H1 (cell line): ENCODE measurements around the gene MARK3. TPM values are rescaled to one million over a fixed set of nuclear protein-coding genes. Genes with fewer than 3 reads are reported as not detected.

ENCODE experiments used
- CTCF ChIA-PET: fragments of 300-600 bp; sonication (Branson Sonifier 250); formaldehyde crosslinking; loops from one replicate; lab custom pipeline; 2021; ENCODE audit not compliant: partially characterized antibody; lab: Charles Lee
- POLR2A ChIA-PET: fragments of 300-600 bp; sonication (Branson Sonifier 250); formaldehyde crosslinking; loops from one replicate; lab custom pipeline; 2021; ENCODE audit warnings: inconsistent platforms; ENCODE audit not compliant: partially characterized antibody; lab: Charles Lee
- DNase-seq, 2 experiments: peaks; one replicate each; pipeline versions ENCODE4 v3.0.0 to v3.0.0-alpha.2; 2010 to 2022; ENCODE audit warnings: low spot score in 2 of 2, low read depth in 1 of 2, mixed read lengths in 1 of 2
- FAIRE-seq: peaks from 2 replicates; lab custom pipeline; 2011; peaks lifted over from hg19 to GRCh38; lab: Jason Lieb, UNC
- H2AFZ ChIP-seq: 2 replicates; pipeline ENCODE4 v1.8.1; 2012; ENCODE audit warnings: low read length, inconsistent platforms
- H2AK5ac ChIP-seq: 2 replicates; pipeline ENCODE4 v1.6.1; 2013; ENCODE audit warnings: low read depth, low read length
- H2BK120ac ChIP-seq: replicated peaks from 2 replicates; pipeline ENCODE3; 2013; ENCODE audit warnings: low read depth, low read length, inconsistent platforms
- H2BK12ac ChIP-seq: 2 replicates; pipeline ENCODE4 v1.6.1; 2013; ENCODE audit warnings: low read depth, low read length
- H2BK15ac ChIP-seq: 2 replicates; pipeline ENCODE4 v1.6.1; 2013; ENCODE audit warnings: low read length
- H2BK20ac ChIP-seq: 2 replicates; pipeline ENCODE4 v1.6.1; 2013; ENCODE audit warnings: low read length
- H2BK5ac ChIP-seq: 2 replicates; pipeline ENCODE4 v1.6.1; 2013; ENCODE audit warnings: low read depth, low read length
- H3K14ac ChIP-seq: 2 replicates; pipeline ENCODE4 v1.6.1; 2013; ENCODE audit warnings: inconsistent platforms; ENCODE audit not compliant: insufficient read length
- H3K18ac ChIP-seq: 2 replicates; pipeline ENCODE4 v1.6.1; 2013; ENCODE audit warnings: low read length; ENCODE audit errors: extremely low read depth
- H3K23ac ChIP-seq: 2 replicates; pipeline ENCODE4 v1.6.1; 2013; ENCODE audit warnings: inconsistent platforms; ENCODE audit not compliant: insufficient read length
- H3K23me2 ChIP-seq: 2 replicates; pipeline ENCODE4 v1.6.1; 2013; ENCODE audit warnings: low read depth, low read length
- H3K27ac ChIP-seq: 2 replicates; pipeline ENCODE4 v1.6.1; 2011; ENCODE audit warnings: low read depth, low read length, inconsistent platforms
- H3K27me3 ChIP-seq, 4 experiments: replicated peaks in 1 of 4; 1 replicate in 1 of 4; 2 replicates in 3 of 4; pipeline versions ENCODE4 v1.6.1 to v1.8.1; 2011 to 2013; ENCODE audit warnings: low read length in 3 of 4, mild to moderate bottlenecking in 3 of 4, inconsistent platforms in 2 of 4, mixed read lengths in 2 of 4, moderate library complexity in 1 of 4; ENCODE audit not compliant: control insufficient read depth in 3 of 4, insufficient read depth in 3 of 4; ENCODE audit errors: extremely low read depth in 1 of 4
- H3K36me3 ChIP-seq, 4 experiments: 2 replicates each; pipeline versions ENCODE4 v1.6.1 to v1.8.1; 2011 to 2013; ENCODE audit warnings: mild to moderate bottlenecking in 4 of 4, low read length in 3 of 4, moderate library complexity in 2 of 4, control low read depth in 1 of 4, inconsistent platforms in 1 of 4; ENCODE audit not compliant: insufficient read depth in 4 of 4, control insufficient read depth in 2 of 4
- H3K4ac ChIP-seq: replicated peaks from 2 replicates; pipeline ENCODE3; 2013; ENCODE audit warnings: low read length, low read depth, mixed read lengths, inconsistent platforms; ENCODE audit not compliant: insufficient read length
- H3K4me1 ChIP-seq, 4 experiments: replicated peaks in 1 of 4; 1 replicate in 1 of 4; 2 replicates in 3 of 4; pipeline versions ENCODE4 v1.6.1 to v1.8.1; 2011 to 2013; ENCODE audit warnings: low read length in 3 of 4, inconsistent platforms in 2 of 4, mixed read lengths in 1 of 4; ENCODE audit not compliant: insufficient read depth in 4 of 4, control insufficient read depth in 3 of 4
- H3K4me2 ChIP-seq, 2 experiments: 2 replicates each; pipeline versions ENCODE4 v1.6.1 to v1.8.1; 2011 to 2013; ENCODE audit warnings: low read depth in 2 of 2, low read length in 2 of 2, control low read depth in 1 of 2, inconsistent platforms in 1 of 2, mild to moderate bottlenecking in 1 of 2; ENCODE audit not compliant: insufficient read depth in 1 of 2
- H3K4me3 ChIP-seq, 4 experiments: fragments of 200-600, 300-600 bp in 1 of 4; sonication (generic), shearing (Covaris generic), sonication (Bioruptor Twin) in 1 of 4; 2 replicates each; pipeline versions ENCODE4 v1.5.1 to v1.8.1; 2011 to 2016; ENCODE audit warnings: low read length in 4 of 4, low read depth in 3 of 4, control low read depth in 2 of 4, inconsistent platforms in 2 of 4, mild to moderate bottlenecking in 2 of 4, mixed read lengths in 1 of 4, moderate library complexity in 1 of 4; ENCODE audit not compliant: insufficient read depth in 2 of 4; ENCODE audit errors: extremely low read depth in 1 of 4
- H3K56ac ChIP-seq: replicated peaks from 2 replicates; pipeline ENCODE3; 2013; ENCODE audit warnings: low read depth, mild to moderate bottlenecking, mixed read lengths, low read length, inconsistent platforms; ENCODE audit not compliant: insufficient read length
- H3K79me1 ChIP-seq: 2 replicates; pipeline ENCODE4 v1.6.1; 2013; ENCODE audit warnings: low read depth, low read length, control low read depth
- H3K79me2 ChIP-seq, 2 experiments: 2 replicates each; pipeline versions ENCODE4 v1.6.1 to v1.8.1; 2012 to 2013; ENCODE audit warnings: low read length in 2 of 2, mild to moderate bottlenecking in 2 of 2, inconsistent platforms in 1 of 2; ENCODE audit not compliant: insufficient read depth in 2 of 2, control insufficient read depth in 1 of 2
- H3K9ac ChIP-seq, 4 experiments: replicated peaks in 1 of 4; 1 replicate in 1 of 4; 2 replicates in 3 of 4; pipeline versions ENCODE4 v1.6.1 to v1.8.1; 2011 to 2013; ENCODE audit warnings: low read depth in 3 of 4, low read length in 3 of 4, control low read depth in 2 of 4, mild to moderate bottlenecking in 2 of 4, moderate library complexity in 2 of 4, inconsistent platforms in 1 of 4; ENCODE audit errors: extremely low read depth in 1 of 4
- H3K9me3 ChIP-seq, 2 experiments: 2 replicates each; pipeline versions ENCODE4 v1.6.1 to v1.8.1; 2012 to 2013; ENCODE audit warnings: mild to moderate bottlenecking in 2 of 2, moderate library complexity in 2 of 2, control low read depth in 1 of 2, inconsistent platforms in 1 of 2, low read depth in 1 of 2, low read length in 1 of 2, mixed read lengths in 1 of 2; ENCODE audit not compliant: insufficient read depth in 2 of 2
- H4K20me1 ChIP-seq, 2 experiments: replicated peaks in 1 of 2; 2 replicates each; pipeline versions ENCODE3 to v1.8.1; 2011 to 2013; ENCODE audit warnings: inconsistent platforms in 2 of 2, low read length in 2 of 2, mild to moderate bottlenecking in 1 of 2; ENCODE audit not compliant: insufficient read depth in 2 of 2, control insufficient read depth in 1 of 2
- H4K5ac ChIP-seq: 2 replicates; pipeline ENCODE4 v1.6.1; 2013; ENCODE audit warnings: low read length, low read depth, mixed read lengths, inconsistent platforms; ENCODE audit not compliant: insufficient read length
- H4K8ac ChIP-seq: 2 replicates; pipeline ENCODE4 v1.8.0; 2013; ENCODE audit warnings: mild to moderate bottlenecking, moderate library complexity, low read length, inconsistent platforms; ENCODE audit not compliant: insufficient read depth; ENCODE audit errors: extremely low read depth
- H4K91ac ChIP-seq: replicated peaks from 2 replicates; pipeline ENCODE3; 2013; ENCODE audit warnings: low read length, mixed read lengths, inconsistent platforms; ENCODE audit not compliant: insufficient read length
- ATF2 ChIP-seq: IDR thresholded peaks from 2 replicates; pipeline ENCODE4 v1.6.1; 2012; ENCODE audit warnings: low read length, inconsistent platforms
- CBX5 ChIP-seq: fragments of 300-800, 300-1000 bp; sonication (generic); IDR thresholded peaks from 2 replicates; pipeline ENCODE4 v1.7.1; 2016; ENCODE audit warnings: antibody characterized with exemption, low read length, low read depth
- CREB1 ChIP-seq: IDR thresholded peaks from 2 replicates; pipeline ENCODE4 v1.6.1; 2012; ENCODE audit warnings: inconsistent platforms
- RAD21 ChIP-seq, 2 experiments: IDR thresholded peaks in 1 of 2; conservative IDR thresholded peaks in 1 of 2; 2 replicates each; pipeline ENCODE4 v1.6.1; 2011; ENCODE audit warnings: low read depth in 2 of 2, low read length in 2 of 2, improper control_type of control experiment in 1 of 2, inconsistent platforms in 1 of 2, mild to moderate bottlenecking in 1 of 2, moderate library complexity in 1 of 2
- SIX5 ChIP-seq: IDR thresholded peaks from 2 replicates; pipeline ENCODE4 v1.6.1; 2011; ENCODE audit warnings: mild to moderate bottlenecking, low read depth, low read length
- SRF ChIP-seq: IDR thresholded peaks from 2 replicates; pipeline ENCODE4 v1.6.1; 2011; ENCODE audit warnings: mild to moderate bottlenecking, low read depth, low read length, moderate library complexity
- SUZ12 ChIP-seq: fragments of 200-600 bp; sonication (generic); IDR thresholded peaks from 2 replicates; pipeline ENCODE4 v1.6.1; 2012; ENCODE audit warnings: mild to moderate bottlenecking, inconsistent platforms, low read length, moderate library complexity, mixed read lengths
- TAF1 ChIP-seq: IDR thresholded peaks from 2 replicates; pipeline ENCODE4 v1.6.1; 2011; ENCODE audit warnings: mild to moderate bottlenecking, low read depth, low read length
- TBP ChIP-seq: IDR thresholded peaks from 2 replicates; pipeline ENCODE4 v1.6.1; 2011; ENCODE audit warnings: low read depth, low read length, improper control_type of control experiment
- WGBS, 2 experiments: shearing (Covaris generic) in 1 of 2; methylation state at CpG; one replicate each; pipeline versions ENCODE4 v1.1.6 to v1.1.7; 2013 to 2015; ENCODE audit warnings: low lambda C conversion rate in 2 of 2, mixed read lengths in 2 of 2, inconsistent platforms in 1 of 2, low coverage in 1 of 2, missing lambda C conversion rate in 1 of 2; ENCODE audit not compliant: insufficient replicate concordance in 2 of 2, insufficient coverage in 1 of 2, insufficient read length in 1 of 2; ENCODE audit errors: extremely low coverage in 1 of 2, missing lambda C conversion rate in 1 of 2; 5-methylcytosine and 5-hydroxymethylcytosine counted together
- polyA plus RNA-seq, 7 experiments: library from polyadenylated mRNA; depleted of rRNA in 3 of 7; stranded (reverse) in 5 of 7; unstranded in 2 of 7; fragments of >200 nt in 5 of 7; fragments of 200-250 nt in 2 of 7; gene quantifications; 1 replicate in 5 of 7; 2 replicates in 1 of 7; 4 replicates in 1 of 7; pipeline versions ENCODE4 v1.2.1 to v1.2.3, GENCODE V29; 2011 to 2013; ENCODE audit warnings: missing spikeins in 2 of 7, mixed read lengths in 2 of 7
- total RNA-seq: library from RNA; stranded (reverse); fragmentation: NEBNext Ultra II Directional; extraction: Animal tissue kit (Norgen Biotek cat#: 25700); gene quantifications from 2 replicates; pipeline ENCODE4 v1.2.1, GENCODE V29; 2021
- TF ChIP-seq, protein P1 (sequence below): IDR thresholded peaks from 2 replicates; pipeline ENCODE4 v1.6.1; 2012; ENCODE audit warnings: inconsistent platforms

The MARK3 gene
- total and polyA plus RNA-seq, 2 of the 8 experiments (the other 6 are each of a cell fraction or from before 2014, with no cell fraction given), result 39.4 to 76.9 TPM

DNA sequence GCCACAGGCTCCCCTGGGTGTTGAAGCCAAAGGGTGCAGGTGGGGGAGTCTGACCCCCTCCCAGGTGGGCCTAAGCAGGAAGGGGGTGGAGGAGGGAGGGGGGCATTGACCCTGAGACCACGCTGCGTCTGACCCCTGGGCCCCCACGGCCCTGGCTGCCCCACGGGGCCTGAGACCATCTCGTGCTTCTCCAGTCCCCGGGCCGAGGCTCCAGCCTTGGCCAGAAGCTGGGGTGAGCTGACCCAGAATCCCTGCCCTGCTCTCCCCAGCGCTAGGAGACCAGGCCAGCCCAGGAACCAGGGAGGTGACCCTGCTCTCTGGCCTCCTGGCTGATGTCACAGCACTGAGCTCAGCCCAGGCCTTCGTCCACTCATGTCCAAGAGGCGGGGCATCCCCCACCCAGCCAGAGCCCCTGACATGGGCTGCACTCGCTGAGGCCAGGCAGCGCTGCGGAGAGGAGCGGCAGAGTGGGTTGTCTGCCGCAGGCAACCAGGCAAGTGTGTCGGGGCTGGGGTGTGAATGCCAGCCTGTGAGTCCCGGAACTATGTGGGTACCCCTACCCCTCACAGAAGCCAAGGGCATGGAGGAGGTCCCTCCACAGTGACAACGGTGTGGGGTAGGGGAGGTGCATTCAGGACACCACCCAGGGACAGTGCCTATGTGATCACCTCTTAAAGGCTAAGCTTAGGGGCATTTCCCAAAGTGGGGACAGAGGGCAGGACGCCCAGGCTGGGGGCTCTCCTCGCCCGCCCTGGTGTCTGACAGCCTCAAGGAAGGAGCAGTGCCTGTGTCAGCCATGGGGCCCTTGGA is 150.1 kb downstream of the MARK3 start:
- Histone ChIP-seq H2BK12ac (no peak overlapping the region), H3K23me2 (no peaks in the 10 kb centered on the region), H4K8ac (peak overlapping the region; percentile 57; the same call in 1 of the 2 replicates), H2BK15ac (no peak overlapping the region), H3K56ac (no peak overlapping the region), H3K4me2 (no peak overlapping the region), H3K36me3 (peaks cover 0 to 17% (median 1%) of the 10 kb centered on the region in 4 experiments; a peak in 3 of 8 replicates), H3K18ac (no peak overlapping the region), H4K20me1 (peaks cover 13 to 43% of the 10 kb centered on the region in 2 experiments), H2AK5ac (no peak overlapping the region), H3K79me1 (peaks cover 17% of the 10 kb centered on the region), H2BK20ac (no peak overlapping the region), H3K27me3 (no peaks in the 10 kb centered on the region; a peak in 2 of 7 replicates), H2BK120ac (no peak overlapping the region), H4K91ac (no peak overlapping the region), H3K14ac (no peak overlapping the region), H2BK5ac (no peak overlapping the region), H2AFZ (no peak overlapping the region), H3K27ac (no peak overlapping the region), H3K4ac (no peak overlapping the region), H3K9ac (no peak overlapping the region), H3K9me3 (no peaks in the 10 kb centered on the region), H3K4me3 (no peak overlapping the region), H3K4me1 (peaks cover 0 to 1% (median 0%) of the 10 kb centered on the region in 4 experiments; a peak in 3 of 7 replicates), H4K5ac (no peak overlapping the region), H3K23ac (no peak overlapping the region), H3K79me2 (peaks cover 0 to 9% of the 10 kb centered on the region in 2 experiments; a peak in 2 of 4 replicates)
- POLR2A ChIA-PET, result interaction anchor here (1.4 to 29.8 kb wide), 5 partner anchors 6 to 18 kb away, joined by 4 to 844 read pairs (median 7); partner anchors contain the start of gene CKB
- CTCF ChIA-PET, result interaction anchor here (12.5 to 28.8 kb wide), 2 partner anchors 11 to 26 kb away, joined by 230 to 921 read pairs; partner anchors contain the start of gene CKB
- WGBS, 2 experiments, result 92% methylated on average over 17 of the region's 21 CpGs; no CpG with 5 or more reads in 1 of the 2 experiments
- DNase-seq (no peak), FAIRE-seq (no peak)
- TF ChIP-seq TBP (no peak), ATF2 (no peak), RAD21 (IDR thresholded peaks at IDR 0.05 in 1 of 2, conservative IDR thresholded peaks at IDR 0.05 in 1 of 2; ENCODE audit: low read depth in 2 of 2, low read length in 2 of 2) (no peak), CREB1 (no peak), SUZ12 (no peak), TAF1 (no peak), SIX5 (no peak), SRF (no peak), CBX5 (no peak)
- TF ChIP-seq, protein P1, sequence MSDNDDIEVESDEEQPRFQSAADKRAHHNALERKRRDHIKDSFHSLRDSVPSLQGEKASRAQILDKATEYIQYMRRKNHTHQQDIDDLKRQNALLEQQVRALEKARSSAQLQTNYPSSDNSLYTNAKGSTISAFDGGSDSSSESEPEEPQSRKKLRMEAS, result no peak
